GM21528 (cell line): ENCODE results near the gene MR1.

Experiments
- ATAC-seq: cut with Tn5 transposase; IDR thresholded peaks from one replicate; pipeline ENCODE4 v1.9.1; 2021; ENCODE audit warnings: mild to moderate bottlenecking, moderate library complexity; ENCODE audit not compliant: unreplicated experiment, low FRiP score

Gene MR1

DNA sequence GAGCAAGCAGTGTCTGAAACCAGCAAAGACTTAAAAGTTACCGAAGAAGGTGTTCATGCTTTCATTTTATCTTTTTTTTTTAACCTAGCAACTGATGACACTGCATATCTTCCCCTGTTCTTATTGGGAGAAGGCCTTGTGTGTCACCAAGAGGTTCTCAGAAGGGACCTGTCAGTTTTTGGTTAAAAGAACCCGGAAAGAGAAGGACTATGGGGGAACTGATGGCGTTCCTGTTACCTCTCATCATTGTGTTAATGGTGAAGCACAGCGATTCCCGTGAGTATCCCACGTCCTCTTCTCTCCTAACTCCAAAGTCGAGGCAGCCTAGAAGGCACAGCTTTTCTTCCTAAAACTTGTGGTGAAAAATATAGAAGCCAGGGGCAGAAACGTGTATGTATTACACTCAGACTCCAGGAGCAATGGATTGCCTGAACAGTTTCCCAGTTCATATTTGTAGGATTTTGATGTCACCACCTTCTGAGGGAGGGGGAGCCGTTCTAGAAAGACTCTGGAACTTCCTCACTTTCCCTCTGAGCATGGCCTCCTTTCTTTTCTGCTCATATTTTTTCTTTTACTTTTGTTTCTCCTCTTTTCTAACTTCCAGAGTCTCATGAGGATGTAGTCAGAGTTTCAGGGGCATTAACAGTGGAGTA lies at the start of gene MR1:
TSS of gene MR1 (plus strand) at position 185 of the 653 bp plus-strand sequence. CDS start at position 210, 25 bp downstream.
- peak; percentile 94 for ATAC-seq

GRCh38 chr1:180988253-180988752 lies 45.5 kb upstream of the MR1 start:
- no peak for ATAC-seq

DNA sequence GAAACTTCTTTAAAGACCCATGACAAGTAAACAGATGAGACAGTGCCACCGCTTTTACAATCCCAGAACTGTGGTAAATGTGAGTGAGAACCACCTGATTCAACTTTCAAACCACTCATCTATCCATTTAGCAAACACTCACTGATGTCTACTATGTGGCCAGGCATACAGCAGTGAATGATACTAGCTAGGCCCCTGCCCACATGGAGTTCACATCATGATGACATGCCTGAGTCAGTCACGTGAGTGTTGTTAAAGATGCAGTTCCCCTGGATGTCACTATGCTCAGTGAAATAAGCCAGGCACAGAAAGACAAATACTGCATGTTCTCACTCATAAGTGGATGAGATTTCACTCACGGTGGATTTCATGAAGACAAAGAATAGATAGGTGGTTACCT lies 39.5 kb upstream of the MR1 start:
- no peak for ATAC-seq

DNA sequence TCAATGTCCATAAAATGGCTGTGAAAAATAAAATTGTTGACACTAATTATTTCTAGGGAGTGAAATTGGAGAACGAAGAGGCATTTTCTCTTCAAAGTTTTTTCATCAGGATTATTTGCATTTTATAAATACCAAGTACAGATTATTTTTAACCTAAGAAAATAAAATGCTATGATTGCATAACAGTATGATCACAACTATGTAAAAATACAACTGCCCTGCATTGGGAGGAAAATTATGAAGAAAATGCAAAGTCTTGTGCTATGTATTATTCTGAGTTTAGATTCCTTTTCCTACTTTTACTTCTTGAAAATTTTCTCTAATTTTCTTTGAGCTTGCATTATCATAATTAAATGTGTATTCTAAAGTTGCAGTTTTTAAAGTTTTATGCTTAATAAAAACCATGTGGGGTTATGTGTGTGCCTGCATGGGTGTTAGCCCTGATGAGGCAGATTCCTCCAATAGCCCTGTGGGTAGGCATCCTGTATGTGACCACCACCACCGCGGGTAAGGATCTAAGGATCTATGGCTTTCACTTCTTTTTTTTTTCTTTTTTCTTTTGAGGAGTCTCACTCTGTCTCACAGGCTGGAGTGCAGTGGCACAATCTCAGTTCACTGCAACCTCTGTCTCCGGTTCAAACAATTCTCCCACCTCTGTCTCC lies 35.8 kb upstream of the MR1 start:
- no peak for ATAC-seq

DNA sequence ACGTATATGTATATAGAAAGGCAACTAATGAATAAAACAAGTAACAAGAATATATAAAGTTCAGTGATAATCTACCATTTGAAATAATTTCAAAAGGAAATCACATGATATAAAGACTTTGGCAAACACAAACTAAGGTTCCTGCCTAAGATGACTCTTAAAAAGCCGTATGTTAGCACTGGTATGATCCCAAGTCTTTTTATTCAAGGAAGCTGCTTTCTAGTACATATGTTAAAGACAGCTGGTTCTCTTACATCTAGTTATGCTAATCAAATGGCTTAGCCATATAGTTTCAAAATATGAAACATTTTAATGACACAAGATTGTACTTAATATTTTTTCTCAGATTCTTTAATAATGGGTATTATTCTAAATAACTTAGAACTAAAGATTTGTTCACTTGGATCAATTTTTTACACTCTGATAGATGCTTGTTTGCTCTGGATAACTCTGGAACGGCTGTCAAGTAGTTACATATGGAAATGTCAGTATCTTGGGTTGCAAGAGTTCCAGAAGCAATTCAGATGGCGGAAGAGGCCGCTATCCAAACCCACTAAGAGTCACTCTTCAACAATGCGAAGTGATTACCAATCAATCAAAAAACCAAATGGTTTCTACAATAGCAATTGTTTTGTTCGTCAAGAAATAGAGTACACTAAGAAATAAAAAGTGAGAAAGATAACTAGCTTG lies 32.5 kb upstream of the MR1 start:
- ATAC-seq, result no peak

DNA sequence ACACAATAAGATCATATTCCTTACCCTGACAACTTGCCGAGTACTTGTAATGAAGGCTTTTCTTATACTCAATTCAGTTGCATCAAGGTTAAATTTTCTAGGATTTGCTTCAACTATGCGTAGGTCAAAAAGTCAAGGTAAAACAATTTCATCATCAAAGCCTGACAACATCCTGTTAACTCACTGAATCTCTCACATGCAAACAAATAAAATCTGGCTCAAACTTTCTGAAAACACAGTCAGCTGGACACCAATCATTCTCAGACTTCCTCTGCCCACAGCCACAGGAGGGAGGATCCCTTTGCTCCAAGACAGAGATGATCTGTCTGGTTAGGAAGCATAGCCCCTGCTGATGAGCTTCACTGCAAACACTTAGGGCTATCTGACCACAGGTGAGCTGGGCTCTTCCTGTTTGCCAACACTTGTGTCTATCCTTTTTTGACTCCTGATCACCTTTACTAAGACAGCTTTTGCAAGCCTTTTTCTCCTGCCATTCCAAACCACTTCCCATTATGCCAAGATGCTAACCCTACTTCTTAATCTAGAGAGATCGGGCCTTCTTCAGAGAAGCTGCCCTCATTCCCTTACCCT lies 31.1 kb upstream of the MR1 start:
- no peak for ATAC-seq

DNA sequence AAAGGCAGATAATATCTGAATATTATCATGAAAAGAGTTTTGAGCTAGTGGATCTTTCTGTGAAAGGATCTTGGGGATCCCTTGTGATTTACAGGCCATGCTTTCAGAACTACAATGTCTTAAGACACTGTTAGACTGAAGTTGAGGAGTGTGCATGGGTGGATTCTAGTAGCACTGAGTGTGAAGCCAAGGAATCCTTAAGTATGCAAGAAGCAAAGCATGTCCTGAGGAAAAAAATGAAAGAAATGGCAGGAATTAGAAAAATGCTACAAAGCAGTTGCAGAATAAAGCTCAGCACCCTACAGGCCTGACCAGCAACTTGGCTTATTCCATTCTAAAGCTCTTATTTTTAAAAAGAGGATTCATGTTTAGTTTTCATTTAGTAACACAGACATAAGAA lies 23.0 kb upstream of the MR1 start:
- no peak for ATAC-seq

DNA sequence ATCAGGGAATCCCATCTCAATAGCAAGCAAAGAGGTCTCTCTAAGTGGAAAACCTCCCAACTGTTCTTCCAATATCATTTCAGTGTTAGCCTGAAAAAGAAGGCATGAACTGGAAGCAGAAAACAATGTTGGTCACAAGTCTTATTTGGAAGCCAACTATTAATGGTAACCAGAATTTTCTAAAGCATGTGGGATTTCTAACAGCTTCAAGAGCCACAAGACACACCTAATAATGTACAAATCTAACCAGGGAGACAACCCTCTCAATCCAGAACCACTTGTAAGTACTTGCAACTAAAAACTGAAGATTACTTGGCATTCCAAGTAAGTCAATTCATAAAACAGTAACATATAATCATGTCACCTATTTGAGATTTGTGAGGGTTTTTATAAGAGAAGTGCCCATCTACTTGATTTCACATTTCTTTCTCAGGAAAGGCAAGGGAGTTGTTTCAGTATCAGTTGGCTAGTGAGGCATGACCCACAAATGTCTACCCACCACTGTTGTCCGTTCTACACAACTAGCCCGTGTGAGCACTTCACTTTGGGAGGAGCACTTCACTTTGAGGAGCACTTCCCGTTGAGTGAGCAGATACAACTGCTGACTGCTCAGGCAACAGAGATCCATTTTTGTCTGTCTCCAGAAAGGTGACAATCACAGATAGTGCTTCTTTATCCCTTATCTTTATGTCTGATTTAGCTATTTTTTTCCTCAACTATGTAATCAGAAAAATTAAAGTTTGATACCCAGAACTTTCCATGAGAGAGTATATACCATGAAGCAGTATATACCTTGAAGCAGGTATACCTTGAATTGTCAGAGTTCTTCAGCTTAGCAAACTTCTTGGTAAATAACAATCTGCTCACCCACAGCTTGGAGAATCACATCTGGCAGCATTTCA lies 22.2 kb upstream of the MR1 start:
- ATAC-seq, result no peak

GRCh38 chr1:181012203-181012745 lies 21.5 kb upstream of the MR1 start:
- ATAC-seq, result no peak

DNA sequence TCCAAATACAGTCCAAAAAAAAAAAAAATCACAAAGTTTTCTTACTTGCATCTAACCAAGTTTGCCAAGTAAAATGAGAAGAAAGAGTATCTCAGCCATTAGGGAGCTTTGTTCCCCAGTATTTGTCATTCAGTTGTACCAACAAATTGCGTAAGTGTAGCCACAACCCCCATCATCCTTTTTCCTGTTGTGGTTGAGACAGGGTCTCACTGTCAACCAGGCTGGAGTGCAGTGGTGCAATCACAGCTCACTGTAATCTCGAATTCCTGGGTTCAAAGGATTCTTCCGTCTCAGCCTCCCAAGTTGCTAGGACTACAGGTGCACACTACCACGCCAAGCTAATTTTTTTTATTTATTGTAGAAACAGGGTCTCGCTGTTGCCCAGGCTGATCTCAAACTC lies 20.6 kb upstream of the MR1 start:
- no peak for ATAC-seq

- ATAC-seq, result no peak
These were observed 19.1 kb upstream of the MR1 start for GRCh38 chr1:181014477-181015250.

DNA sequence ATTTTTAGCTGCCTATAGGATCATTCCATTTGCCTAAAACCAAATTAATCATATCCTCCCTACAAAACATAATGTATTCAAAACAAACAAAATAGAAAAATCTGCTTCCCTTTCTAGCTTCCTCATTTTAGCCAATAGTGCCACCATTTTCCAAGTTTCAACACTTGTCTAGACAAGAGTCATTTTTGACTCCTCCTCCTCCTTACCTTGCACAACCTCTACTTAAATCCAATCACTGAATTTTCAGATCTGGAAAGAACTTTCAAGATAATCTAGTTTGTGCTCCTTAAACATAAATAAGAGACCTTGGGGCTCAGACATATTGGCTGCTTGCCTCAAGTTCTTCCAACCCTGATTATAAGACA lies 18.6 kb upstream of the MR1 start:
- no peak for ATAC-seq

DNA sequence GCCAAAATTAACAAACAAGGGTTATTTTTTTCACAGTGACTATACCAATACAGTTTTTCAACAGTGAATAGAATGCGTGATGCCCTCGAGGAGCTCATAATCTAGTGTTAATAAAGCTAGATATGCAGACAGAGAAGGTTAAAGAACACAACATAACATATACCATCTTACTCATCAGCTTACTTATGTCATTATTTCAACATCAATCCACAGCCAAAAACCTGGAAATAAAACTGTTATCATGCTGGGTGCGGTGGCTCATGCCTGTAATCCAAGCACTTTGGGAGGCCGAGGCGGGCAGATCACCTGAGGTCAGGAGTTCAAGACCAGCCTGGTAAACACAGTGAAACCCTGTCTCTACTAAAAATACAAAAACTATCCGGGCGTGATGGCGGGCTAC lies 17.2 kb upstream of the MR1 start:
- ATAC-seq, result no peak

GRCh38 chr1:181018901-181019681 lies 14.7 kb upstream of the MR1 start:
- ATAC-seq, result no peak

DNA sequence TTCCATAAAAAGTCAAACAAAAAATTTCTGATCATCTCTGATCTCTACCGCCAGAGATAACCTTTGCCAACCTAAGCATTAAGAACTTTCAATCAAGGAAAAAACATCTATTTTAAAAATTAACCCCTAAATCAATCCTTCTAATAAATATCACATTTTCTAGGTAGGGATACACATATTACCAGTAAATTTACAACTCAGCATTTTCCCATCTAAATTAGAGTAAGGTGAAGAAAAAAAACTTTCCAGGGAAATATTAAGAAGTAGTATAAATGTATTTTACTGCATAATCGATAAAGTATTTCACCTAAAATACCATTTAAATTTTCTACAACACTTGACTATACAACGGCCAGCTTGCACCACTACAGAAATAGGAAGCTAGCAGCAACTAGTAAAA lies 12.6 kb upstream of the MR1 start:
- no peak for ATAC-seq

DNA sequence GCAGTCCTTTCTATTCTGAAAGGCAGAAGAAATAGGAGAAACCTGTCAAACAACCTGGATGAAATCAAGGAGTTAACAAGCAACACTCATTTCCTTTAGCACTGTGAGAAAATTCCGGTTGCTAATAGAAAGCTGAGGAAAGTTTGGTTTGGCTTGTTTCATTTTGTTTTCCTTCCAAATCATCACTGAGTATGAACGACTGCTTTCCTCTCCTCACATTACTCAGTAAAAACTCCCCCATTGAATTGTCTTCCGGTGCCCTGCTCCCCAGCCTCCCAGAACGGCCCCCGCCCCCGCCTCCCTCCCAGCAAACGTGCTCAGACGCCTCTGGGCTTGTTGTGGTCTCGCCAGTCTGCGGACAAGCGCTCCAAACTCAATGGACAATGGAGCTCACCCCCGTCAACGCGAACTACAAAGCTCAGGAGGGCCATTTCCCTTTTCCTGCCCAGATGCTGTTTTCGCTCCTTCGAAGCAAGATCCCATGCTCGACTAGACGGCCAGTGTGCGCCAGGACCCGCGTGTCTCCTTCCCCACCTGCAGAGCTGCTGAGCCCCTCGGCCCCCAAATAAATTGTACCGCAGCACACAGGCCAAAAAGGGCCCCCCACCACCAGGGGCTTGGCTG lies 11.9 kb upstream of the MR1 start:
- peak; percentile 29 for ATAC-seq

GRCh38 chr1:181023265-181024057 lies 10.3 kb upstream of the MR1 start:
- ATAC-seq, result no peak
